HG03571 (cell line): ENCODE results near the gene PSMD5.

Experiments used
- ATAC-seq: cut with Tn5 transposase; IDR thresholded peaks from one replicate; pipeline ENCODE4 v1.9.1; 2021; ENCODE audit not compliant: unreplicated experiment

The PSMD5 gene

DNA sequence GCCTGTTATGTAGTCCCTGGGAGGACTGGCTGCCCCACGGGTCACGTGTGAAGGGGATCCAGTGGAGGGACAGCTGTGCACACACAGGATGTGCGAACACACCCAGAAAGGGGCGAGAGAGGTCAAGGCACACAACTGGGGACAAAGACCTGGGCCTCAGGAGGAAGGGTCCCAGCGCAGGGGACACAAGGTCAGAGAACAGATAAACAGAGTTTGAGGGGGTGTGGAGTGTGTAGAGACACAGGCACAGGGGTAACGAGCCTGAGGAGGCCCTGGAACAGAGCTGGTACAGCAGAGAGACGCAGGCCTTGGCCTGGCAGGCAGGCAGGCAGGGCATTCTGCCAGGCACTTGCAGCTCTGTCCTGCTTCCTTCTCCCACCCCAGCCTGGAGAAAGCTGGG lies 14.8 kb upstream of the PSMD5 start:
- ATAC-seq: no peak

DNA sequence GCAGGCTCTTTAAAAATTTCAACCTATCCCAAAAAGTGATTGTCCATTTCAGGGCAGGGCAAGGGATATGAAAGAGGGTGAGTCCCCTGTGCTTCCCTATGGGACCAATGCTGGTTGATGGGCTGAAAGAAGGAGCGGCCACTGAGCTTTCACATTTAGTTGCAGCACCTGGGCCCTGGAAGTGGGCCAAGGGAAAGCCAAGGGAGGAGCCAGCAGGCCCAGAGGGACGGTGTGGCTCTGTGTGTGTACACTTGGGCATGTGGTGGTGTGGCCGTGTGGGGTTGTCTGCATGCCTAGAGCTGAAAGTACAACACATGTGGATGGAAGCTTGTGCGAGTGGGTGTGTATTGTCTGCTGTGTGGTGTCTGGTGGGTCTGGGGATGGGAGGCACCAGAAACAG lies 14.0 kb upstream of the PSMD5 start:
- no peak for ATAC-seq

DNA sequence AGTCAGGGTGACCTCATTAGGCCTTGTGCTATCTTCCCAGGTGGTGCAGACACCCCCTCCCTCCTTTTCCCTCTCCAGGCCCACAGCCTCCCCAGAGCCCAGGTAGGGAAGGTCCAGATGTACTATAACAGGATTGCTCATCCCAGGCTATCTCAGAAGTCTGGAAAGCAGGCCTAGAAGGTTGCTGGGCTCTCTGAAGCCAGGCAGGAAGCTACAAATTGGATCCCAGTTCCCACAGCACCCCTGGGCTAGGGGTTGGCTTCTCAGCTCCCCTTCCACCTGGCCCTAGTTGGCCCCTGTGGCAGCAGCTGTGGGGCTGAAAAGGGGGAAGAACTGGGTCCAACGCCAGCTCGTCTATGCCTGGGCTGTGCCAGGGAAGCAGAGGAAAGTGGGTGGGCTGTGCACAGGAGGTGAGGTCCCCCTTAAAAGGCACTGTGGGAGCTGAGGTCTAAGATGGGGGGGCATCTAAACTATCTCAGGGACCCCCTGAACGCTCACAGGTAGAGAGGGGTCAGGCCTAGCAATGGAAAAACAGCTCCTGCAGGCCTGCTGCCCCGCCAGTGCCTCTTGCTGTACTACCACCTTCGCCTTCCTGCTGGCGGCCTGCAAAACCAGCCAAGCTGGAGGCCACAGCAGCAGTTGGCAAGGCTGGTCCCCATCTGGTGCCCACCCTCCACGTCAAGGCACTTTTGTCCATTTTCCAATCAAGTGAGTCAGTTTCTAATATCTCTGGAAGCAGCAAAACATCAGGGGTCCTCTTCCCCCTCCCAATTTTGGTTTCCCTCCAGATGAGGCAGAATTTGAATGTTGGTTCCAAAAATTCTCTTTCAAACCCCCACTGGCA lies 13.3 kb upstream of the PSMD5 start:
- no peak for ATAC-seq

DNA sequence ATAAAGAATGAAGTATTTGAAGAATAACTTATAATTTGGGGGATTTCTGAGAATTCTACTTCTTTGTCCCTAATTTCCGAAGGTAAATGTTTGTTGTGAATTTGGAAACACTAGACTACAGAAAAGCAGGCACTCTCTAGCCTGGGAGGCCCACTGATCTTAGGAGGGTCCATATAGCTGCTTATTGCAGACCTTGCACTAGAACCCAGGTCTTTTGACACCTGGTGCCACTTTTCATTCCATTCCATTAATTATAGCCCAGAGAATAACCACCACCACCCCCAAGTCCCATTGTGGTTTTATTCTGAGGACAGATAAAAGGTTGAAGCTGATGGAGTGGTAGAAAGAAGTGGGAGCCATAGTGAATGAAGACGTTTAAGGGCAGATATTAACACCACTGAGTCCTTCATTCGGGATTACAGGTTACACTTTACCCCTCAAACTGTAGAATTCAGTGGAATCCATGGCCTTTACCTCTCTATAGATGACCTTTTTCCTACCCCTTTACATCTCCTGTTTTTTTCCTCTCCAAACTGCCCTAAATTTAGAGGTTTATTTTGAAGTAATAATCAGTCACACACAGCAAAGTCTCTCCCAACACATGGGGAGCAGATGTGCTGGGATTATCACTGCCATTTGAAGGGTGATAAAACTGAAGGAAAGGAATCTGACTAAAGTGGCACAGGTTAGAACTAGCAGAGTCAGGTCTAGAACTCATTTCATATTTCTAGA lies 12.0 kb upstream of the PSMD5 start:
- ATAC-seq: no peak

DNA sequence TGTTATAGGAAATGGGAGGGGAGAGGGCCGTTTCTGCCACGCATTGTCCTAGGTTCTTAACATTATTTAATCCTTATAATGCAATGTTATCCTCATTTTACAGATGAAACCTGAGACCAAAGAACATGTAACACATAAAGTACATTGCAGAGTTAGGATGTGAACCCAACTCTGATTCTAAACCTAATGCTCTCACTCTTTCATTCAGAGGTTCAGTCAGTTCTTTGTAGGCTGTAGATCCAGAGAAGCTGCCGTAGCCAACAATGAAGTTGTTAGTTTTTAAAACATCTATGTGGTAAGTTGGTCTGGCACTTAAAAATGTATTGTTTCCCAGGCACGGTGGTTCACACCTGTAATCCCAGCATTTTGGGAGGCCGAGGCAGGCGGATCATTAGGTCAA lies 10.5 kb upstream of the PSMD5 start:
- ATAC-seq: no peak

DNA sequence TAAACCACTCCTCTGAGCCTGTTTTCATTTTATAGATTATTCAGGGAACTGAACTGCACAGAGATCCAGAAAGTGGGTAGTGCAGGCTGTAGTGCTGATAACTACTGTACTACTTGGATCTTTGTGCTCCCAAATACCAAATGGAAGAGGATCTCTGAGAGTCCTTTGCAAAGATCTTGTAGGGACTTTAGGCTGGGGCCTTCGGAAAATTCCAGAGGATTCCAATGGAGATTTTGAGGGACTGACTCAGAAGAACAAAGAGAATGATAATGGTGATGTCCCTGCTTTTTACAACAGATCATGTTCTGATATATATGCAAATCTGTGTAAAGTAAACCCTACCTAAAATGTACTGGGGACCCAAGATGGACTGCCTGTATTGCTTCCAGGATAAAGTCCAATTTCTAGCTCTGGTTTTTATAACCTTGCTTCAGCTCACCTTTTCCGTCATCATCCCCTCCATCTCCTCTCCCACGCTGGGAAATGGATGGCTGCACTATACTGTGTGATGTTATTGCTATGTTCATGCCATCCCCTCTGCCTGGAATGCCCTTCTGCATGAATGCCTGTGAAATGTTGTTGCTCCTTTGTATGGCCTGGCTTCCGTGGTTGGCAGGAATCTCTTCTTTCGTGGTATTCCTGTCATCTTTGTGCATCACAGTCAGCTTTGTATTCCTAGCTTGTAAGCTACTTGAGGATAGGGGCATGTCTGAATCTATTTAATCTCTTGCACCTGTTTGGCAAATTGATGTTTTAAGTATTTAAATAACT lies 9.7 kb upstream of the PSMD5 start:
- no peak for ATAC-seq

DNA sequence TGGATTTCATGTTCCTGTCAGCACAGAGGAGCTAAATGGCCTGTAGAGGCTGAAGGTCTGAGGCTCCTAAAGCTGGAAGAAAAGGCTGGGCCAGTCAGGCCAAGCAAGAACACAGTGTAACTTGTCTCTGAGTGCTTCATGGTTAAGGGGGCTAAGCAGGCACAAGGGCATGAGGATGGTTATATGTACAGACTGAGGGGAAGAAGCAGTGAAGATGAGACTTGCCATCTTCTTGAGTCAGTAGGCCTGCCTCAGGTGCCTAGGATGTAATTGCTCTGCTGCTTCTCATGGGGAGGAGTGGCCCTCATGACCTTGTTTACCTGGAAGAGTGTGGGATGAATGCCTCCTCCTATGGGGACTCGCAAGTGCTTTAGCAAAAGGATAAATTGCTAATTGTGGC lies 8.7 kb upstream of the PSMD5 start:
- ATAC-seq: no peak

DNA sequence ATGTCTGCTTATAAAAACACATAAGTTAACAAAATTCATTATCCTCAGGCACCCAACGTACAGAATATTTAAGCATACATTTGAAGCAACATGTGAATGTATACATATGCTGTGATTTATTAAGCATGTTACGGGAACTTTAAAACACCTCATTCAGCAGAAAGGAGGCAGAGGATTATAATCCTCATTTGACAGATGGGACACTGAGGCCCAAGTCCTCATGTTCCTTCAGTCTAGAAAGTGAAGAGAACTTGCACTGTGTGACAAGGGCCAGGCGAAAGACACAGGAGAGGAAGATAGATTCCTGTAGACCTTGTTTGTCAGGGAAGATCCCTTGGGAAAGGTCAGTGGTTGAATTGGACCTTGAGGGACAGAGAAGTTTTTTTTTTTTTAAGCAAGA lies 7.6 kb upstream of the PSMD5 start:
- no peak for ATAC-seq

DNA sequence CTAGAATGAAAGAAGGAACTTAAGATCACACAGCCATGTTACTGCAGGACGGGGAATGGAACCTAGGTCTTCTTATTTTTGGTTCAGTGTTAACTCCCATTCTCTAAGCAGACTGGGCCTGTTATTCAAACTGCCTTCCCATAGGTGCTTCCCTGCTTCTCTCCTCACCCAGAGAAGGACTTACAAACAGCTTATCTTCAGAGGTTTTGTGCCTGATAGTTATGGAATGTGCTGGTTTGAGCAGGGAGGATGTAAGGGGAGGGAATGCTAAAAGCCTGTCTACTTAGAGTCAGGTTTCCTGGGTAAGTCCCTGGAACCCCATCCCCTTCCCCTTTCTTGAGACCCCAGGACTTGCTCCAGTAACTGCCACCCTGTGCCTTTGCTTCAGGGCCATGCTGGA lies 4.2 kb upstream of the PSMD5 start:
- no peak for ATAC-seq

DNA sequence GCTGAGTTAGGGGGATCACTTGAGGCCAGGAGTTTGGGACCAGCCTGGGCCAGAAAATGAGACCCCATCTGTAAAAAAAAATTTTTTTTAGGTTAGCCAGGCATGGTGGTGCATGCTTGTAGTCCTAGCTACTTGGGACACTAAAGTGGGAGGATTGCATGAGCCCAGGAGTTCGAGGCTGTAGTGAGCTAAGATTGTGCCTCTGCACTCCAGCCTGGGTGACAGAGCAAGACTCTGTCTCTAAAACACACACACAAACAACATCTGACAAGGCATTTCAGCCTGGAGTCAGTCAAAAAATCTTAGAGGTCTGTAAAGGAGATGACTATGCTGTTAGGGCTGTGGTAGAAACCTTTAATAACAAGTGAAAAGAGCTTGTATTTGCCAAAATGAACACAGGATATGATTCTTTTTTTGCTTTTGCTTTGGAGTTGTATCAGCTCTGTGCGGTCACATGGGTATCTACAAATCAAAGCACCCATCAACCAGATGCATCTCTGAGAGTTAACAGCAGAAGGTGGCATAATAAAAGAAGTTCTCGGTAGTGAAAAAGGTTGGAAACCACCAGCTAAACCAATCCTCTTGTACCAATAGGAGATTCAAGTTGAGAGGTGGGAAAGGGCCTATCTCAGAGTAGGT lies 3.6 kb upstream of the PSMD5 start:
- ATAC-seq: no peak

DNA sequence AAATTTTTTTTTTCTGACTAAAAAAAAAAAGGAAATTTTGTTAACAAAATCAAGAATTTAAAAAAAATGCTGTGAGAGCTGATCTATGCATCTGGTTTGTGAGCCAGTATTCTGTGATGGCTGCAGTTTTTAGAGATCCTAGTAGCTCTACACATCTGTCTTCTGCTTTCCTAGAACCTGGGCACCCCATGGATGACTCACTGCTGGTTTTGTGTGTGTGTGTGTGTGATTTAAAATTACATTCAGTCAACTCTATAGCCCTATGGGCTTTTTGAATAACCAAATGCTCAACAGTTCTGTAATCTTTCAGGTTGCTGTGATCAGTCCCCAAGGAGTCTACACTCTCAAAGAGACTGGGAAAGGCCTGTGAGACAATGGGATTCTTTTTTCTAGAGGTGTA lies 2.5 kb upstream of the PSMD5 start:
- no peak for ATAC-seq

DNA sequence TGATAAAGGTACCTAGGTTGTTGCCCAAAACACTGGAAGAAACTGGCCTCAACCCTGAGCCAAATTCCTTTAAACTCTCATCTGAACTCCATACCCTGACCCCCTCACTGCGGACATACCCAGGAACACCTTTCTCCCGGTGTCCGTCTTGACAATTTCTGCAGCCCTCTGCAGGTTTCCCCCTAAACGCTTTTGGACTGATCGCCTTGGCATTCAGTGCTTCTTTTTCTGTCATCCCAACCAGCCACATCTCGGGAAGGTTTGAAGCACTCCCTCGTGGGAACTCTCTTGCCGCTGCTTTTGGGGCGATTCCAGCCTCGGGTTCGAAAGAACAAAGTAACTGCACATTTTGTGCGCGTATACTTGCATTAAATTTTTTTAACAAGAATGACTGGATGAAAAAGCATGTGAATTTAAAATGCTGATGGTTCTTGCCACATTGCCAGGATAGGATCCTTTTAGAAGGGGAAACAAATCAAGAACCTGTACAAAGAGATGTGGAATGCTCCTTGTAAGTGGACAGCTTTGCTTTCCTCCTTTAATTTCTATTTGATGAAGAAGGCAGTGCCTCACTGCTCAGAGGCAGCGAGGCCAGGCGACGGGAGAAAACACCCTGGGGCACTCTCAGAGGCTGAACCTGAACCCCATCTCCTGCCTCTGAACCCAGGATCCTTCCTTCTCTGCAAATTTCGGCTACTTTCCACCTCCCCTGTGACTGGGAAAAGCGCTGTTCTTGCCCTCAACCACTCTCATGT lies 615 bp downstream of the PSMD5 start:
- no peak for ATAC-seq

DNA sequence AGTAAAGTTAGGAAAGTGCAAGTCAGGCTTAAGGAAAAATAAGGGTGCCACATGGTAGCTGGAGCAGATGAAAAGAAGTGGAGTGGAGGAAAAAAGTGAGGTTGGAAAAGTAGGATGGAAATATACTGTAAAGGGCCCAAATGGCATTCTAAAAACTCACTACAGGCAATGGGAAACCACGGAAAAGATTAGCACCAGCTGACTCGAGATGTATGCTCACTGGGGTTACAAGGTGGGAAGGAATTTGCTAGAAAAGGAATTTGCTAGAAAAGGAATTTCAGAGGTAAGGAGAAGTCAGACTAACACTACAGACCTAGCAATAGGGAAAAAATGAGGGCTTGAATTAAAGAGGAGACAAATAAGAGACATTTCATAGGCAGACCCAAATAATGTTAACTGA lies 3.6 kb downstream of the PSMD5 start:
- ATAC-seq: no peak

DNA sequence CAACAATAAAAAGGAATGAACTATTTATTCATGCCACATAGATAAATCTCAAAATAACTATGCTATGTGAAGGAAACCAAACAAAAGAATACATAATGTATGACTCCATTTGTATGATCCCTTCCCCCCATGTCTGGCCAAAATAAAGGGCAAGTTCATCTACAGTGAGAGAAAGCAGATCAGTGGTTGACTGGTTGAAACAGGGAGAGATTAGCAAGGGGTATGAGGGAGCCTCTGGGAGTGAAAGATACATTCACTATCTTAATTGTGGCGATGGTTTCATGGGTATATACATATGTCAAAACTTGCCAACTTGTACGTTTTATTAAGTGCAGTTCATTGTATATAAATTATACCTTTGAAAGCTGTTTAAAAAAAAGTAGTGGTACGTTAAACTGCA lies 4.8 kb downstream of the PSMD5 start:
- ATAC-seq: no peak

DNA sequence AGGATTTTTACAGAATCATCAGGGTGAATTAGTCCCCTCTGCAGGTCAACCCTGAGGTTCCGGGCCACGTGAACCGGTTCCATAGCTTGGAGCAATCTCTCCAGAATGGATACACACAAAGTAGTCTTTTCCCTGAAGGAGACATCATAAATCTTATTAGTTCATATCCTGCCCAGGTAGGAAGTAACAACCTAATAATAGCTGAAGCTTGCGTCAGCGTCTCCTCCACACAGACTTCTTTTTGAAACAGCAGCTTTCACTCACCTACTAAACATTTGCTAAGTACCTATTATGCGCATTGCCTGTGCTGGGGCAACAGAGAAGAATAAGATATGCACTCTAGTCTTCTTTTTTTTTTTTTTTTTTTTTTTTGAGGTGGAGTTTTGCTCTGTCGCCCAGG lies 9.4 kb downstream of the PSMD5 start:
- no peak for ATAC-seq

DNA sequence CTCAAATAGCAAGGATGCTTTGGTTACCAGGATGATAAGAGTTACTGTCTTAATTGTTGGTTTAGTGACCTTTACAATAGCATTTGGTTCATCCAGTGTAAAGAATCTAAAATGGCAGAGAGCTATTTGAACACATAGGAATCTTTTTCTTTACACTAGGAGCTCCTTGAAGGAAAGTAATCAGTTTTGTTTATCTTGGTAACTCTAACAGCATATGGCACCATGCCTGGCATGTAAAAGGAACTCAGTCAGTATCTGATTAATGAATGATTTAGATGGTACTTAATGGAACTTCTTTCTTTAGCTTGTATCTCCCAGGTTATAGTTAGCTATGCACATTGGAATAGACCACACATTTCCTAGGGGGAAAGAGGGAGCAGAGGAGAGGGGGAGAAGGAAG lies 9.9 kb downstream of the PSMD5 start:
- no peak for ATAC-seq

DNA sequence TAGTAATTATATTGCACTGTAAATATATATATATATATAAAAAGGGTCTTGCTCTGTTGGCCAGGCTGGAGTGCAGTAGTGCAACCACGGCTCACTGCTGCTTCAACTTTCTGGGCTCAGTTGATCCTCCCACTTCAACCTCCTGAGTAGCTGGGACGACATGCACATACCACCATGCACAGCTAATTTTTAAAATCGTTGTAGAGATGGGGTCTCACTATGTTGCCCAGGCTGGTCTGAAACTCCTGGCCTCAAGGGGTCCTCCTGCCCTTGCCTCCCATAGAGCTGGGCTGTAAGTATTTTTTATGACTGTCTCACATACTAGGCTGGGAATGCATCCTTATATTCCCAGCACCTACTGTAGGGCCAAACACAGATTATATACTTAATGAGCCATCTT lies 11.9 kb downstream of the PSMD5 start:
- ATAC-seq: no peak

DNA sequence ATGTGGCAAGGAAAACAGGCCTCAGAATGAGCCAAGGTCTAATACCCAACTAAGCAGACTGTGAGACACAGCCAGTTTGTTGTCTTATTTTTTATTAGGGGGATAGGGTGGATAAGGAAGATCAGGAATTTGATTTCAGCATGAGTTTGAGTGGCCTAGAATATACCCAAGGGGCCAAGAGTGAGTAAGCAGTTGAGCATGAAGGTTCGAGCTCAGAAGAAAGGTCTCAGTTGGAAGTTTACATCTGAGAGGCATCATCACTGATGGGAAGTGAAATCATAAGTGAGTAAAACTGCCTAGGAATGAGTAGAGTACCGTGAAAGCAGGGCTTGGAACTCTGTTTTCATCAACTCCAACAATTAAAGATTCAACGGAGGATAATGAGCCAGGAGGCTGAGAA lies 12.6 kb downstream of the PSMD5 start:
- ATAC-seq: no peak

DNA sequence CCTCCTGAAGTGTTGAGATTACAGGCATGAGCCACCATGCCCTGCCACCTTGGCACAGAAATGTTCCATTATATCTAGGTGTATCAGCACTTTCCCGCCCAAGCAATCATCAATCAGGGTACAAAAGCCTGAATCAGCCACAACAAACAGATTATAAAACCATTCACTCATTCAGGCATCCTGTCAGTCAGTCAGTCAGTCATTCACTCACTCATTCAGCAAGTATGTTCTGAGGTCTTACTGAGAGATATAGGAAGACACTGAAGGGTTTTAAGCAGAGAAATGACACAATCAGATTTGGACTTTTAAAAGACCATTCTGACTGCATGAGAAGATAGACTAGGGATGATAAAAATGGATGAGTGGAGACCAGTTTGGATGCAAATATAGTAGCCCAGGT lies 13.1 kb downstream of the PSMD5 start:
- no peak for ATAC-seq

DNA sequence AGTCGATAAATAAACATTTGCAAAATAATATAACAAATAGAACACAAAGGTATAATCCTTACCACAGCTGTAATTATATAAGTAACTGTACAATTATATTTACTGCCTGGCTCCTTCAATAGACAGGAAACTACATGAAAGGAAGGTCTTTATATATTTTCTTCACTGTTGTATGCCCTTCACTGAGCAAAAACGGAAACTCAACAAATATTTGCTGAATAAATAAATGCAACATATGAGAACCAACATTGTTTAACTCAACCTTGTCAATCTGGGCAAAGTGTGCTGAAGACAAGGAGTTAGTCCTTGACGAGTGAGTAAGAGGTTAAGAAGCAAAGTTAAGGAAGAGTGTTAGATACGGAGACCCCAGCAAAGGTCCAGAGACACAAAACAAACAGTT lies 22.6 kb downstream of the PSMD5 start:
- no peak for ATAC-seq

DNA sequence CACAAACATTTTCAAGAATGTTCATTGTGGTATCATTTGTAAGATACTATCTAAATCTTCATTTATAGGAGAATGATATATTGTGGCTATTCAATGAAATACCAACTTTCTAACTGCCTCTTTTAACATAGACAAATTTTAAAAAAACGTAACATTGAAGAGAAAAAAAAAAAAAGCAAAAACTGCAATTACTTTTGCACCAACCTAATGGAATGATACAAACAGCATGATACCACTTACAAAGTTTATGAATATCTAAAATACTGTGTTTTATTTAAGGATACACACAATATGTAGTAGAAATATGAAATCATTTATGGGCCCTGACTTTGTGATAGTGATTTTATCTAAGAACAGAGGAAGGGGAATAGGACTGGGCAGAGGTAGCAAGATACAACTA lies 24.1 kb downstream of the PSMD5 start:
- no peak for ATAC-seq
